GM19467 (cell line): ENCODE results near the gene MYO5B.

Experiments used
- ATAC-seq: cut with Tn5 transposase; IDR thresholded peaks from one replicate; pipeline ENCODE4 v1.9.1; 2021; ENCODE audit warnings: mild to moderate bottlenecking, moderate library complexity; ENCODE audit not compliant: unreplicated experiment

The MYO5B gene

GRCh38 chr18:49862656-49863385, 332.1 kb downstream of the MYO5B start:
- ATAC-seq = no peak

GRCh38 chr18:49861659-49862058, 333.3 kb downstream of the MYO5B start:
- no peak for ATAC-seq

GRCh38 chr18:49859725-49860124, 335.2 kb downstream of the MYO5B start:
- no peak for ATAC-seq

DNA sequence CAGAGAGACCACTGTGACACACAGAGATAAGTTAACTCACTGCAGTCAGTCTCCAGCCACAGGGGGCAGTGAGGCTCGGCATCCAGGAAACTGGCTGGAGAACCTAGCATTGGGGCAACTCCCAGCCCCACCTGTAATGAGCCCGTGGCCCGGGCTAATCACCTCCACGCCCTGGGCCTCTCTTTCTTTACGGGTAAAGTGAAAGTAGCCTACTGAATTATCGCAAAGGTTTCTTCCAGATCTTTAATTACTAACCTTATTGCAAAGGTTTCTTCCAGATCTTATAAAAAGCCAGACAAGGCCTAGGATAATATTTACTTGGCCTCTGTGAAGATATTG, 336.0 kb downstream of the MYO5B start:
- no peak for ATAC-seq

- ATAC-seq = no peak
Measured at GRCh38 chr18:49858309-49859020, 336.5 kb downstream of the MYO5B start.

DNA sequence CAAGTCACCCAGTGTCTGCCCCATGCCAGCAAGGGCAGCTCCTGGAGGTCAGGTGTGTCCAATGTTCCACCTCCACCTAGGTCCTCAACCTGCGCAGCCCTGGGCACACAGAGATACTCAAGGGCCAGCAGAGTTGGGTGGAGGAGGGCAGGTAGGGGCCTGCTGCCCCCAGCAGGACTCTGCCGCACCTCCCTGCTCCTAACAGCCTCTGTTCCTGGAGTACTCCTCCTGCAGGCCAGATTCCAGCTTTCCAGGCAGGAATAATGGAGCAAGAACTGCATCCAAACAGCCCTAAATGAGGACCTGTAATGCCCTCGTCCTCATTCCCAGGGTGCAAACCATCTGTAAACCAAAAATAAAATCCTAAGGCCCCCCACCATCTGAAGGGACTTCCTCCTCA, 337.2 kb downstream of the MYO5B start:
- no peak for ATAC-seq

DNA sequence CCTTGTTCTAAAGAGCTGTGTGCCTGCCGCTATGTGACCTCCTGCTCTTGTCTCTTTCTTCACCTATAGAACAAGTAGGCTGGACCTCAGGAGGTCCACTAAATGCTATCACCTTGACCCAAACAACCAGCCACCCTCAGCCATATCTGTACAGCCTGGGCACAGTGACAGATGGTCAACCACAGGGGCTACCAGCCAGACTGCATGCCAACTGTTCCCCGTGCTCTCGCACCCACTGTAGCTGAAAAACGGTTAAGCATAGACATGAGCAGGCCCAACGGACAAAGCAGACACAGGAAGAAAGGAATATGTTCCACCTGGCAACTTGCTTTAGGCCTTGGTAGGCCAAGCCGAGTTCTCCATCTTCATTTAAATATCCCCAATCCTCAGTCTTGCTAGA, 338.5 kb downstream of the MYO5B start:
- no peak for ATAC-seq

GRCh38 chr18:49855711-49856415, 339.1 kb downstream of the MYO5B start:
- no peak for ATAC-seq

DNA sequence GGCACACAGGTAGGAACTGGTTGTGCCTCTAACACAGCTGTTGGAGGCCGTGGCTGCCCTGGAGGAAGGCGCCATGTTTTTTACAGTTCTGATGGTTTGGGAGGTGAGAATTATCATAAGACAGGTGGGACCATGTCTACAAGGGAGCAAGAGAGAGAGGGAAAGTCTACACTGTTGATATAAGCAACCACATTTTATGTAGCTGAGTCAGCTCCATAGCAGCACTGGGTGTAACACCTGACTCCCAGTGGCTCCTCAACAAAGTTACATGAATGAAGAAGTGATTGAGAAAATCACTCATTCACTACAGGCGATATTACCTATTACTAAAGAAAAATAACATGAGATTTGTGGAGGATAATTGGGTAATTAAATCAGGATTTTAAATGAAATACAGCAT, 340.3 kb downstream of the MYO5B start:
- ATAC-seq = no peak

GRCh38 chr18:49853436-49853835, 341.5 kb downstream of the MYO5B start:
- ATAC-seq = no peak

DNA sequence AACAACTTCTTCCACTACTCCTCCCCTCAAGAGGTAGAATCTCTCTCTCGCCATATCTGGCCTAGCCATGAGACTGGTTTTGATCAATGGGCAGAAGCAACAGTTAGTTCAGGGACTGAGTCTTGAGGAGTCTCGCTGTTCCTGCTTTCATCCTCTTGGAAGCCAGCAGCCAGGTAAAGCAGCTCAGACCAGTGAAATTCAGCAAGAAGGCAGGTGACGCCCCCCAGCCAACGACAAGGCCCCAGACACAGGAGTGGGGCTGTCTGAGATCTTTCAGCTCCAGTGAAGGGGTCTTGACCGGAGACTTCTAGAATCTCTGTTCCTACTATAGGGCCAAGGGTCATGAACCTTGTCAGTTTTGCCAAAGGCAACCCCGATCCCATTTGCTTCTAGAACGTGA, 341.9 kb downstream of the MYO5B start:
- ATAC-seq = no peak

- no peak for ATAC-seq
Measured at GRCh38 chr18:49851624-49852023, 343.3 kb downstream of the MYO5B start.

GRCh38 chr18:49850636-49851035, 344.3 kb downstream of the MYO5B start:
- ATAC-seq = no peak

DNA sequence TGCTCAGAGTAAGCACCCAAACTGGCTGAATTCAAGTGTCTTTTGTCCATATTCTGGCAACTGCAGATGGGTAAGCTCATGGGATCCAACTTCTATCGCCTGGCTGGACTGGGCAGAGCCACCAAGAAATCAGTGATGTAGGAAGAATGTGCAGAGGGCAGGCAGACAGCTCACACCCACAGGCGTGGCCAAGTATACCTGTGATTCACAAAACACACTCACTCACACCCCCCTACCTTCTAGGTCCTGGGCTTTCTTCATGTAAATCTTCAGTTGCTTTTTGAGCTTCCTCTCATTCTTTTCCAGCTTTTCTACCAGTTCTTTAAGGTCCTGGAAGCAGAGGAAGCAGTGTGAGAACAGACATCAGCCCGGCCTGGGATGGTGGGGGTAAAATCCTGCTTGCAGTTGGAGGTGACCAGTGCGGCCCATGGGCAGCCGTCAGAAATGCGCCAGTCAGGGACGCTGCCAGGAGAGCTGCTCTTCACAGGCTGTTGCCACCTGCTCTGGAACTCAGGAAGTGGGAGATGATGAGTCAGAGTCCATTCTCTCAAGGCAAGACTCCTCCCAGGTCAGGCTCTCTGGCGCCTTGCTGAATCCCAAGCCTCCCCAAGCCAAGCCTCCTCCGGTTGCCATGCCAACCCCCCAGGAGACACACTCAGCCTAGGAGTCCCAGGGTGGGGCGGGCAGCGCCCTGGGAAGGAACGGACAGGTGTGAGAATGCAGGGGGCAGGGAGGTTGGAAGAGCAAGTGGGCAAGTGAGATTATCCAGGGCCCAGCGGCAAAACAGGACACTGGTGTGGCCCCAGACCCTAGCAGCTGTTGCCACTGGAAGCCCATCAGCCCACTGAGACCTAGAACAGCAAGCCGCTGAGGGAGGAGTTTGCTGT, 345.4 kb downstream of the MYO5B start:
- ATAC-seq = no peak

GRCh38 chr18:49848115-49848514, 346.8 kb downstream of the MYO5B start:
- ATAC-seq = no peak

DNA sequence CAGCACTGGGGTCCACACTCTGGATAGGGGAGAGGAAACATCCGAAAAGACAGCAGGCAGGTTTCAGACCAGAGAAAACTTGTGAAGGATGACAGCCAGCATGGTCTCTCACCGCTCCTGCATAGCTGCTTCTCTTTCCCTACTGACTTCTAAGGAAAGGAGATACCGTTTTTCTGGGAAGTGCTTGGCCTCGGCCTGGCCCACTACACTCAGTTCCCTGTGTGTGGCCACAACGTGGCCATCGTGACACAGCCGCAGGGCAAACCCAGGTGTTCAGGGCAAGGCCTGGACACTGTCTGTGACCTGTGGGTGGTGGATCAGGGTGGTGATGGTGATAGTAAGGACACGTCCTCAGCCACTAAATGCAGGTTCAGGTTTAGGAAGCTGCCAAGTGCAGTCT, 347.4 kb downstream of the MYO5B start:
- no peak for ATAC-seq

- ATAC-seq = no peak
Measured at GRCh38 chr18:49846718-49847470, 348.1 kb downstream of the MYO5B start.

DNA sequence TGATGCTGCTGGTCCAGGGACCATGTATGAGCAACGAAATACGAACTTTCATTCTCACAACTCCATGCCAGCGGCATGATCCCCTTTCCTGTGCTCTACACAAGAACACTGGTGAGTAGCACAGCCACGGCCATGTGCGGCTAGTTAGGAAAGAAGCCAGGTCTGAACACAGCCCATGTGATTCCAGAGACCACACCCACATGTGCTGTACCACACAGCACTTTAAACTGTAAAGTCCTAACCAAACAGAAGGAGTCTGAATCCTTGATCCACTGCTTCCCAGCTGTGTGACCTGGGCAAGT, 348.6 kb downstream of the MYO5B start:
- ATAC-seq = no peak

GRCh38 chr18:49845629-49846360, 349.2 kb downstream of the MYO5B start:
- ATAC-seq = no peak

GRCh38 chr18:49844903-49845302, 350.0 kb downstream of the MYO5B start:
- ATAC-seq = no peak
